AML-193 (cell line): ENCODE results near the gene ASAP3.

ENCODE experiments used
- DNase-seq, 2 experiments: peaks; one replicate each; lab custom pipeline; 2025; lab: John Stamatoyannopoulos, UW

ASAP3 gene

GRCh38 chr1:23483321-23484252 is at the start of gene ASAP3:
Gene ASAP3, minus strand, starts transcription at chr1:23484179. Its CDS starts 46 bp downstream, at chr1:23484133.
- DNase-seq = no peak

GRCh38 chr1:23533246-23534023 is 49.5 kb upstream of the ASAP3 start:
- DNase-seq = peak; percentile 94 to 95

DNA sequence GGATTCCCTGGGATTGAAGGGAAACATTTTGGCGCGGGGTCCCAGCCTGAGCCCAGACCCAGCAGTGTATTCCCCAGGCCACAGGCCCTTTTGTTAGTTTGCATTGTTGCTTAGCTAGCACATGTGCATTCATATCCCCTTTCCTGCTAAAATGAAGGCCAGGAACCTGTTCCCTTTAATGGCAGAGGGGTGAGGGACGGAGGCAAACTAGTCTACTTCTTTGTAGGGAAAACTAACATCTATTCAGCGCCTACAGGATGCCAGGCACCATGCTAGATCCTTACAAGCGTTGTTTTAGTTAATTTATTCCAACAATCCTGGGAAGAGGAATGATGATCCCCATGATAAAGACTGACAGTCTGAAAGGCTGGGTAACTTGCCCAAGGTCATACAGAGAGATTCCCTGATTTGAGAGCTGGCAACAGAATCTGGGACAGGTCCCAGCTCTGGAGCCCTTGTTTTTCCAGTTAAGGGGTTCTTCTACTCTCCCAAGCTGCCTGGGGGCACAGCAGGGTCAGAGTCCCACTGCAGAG is 47.6 kb upstream of the ASAP3 start:
- no peak for DNase-seq

DNA sequence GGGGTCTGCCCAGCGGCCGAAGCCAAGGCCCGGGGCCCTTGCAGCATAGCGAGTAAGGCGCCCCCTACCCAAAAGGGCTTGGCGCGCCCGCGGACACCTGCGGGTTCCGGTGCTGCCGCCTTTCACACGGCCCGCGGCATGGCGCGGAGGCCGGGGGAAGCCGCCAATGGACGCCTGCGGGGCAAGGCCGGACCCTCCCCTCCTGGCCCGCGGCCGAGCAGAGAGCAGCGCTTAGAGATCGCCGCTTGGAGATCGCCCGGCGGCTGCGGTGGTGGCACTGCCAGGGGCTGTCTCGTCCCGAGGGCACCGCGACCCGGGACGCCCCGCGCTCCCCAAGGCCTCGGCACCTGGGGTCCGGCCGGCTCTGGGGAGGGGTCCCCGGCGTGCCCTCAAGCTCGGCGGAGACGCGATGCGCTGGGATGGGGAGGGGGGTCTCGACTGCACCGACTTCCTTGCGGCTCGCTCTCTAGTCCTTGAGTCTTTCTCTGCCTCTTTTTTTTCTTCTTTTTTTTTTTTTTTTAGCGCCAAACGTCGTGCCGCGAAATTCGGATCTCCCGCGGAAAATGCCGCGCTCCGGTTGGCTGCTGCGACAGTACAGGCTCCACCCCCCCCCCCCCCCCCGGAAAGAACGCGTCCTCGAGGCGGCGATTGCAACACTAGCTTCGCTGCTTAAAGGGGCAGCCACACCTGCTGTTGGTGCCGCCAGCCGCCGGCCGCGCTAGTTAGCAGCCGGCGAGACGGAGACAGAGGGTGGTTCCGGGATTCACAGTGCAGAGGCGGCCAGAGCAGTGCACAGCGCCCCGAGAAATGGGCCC is 47.0 kb upstream of the ASAP3 start, which contains the start of gene E2F2:
Gene E2F2 (minus strand): TSS at position 487 of the 815 bp plus-strand sequence. CDS start 440 bp downstream, at position 47.
- peak; percentile 62 to 74 for DNase-seq

GRCh38 chr1:23530087-23530746 is 46.2 kb upstream of the ASAP3 start:
- DNase-seq = no peak

DNA sequence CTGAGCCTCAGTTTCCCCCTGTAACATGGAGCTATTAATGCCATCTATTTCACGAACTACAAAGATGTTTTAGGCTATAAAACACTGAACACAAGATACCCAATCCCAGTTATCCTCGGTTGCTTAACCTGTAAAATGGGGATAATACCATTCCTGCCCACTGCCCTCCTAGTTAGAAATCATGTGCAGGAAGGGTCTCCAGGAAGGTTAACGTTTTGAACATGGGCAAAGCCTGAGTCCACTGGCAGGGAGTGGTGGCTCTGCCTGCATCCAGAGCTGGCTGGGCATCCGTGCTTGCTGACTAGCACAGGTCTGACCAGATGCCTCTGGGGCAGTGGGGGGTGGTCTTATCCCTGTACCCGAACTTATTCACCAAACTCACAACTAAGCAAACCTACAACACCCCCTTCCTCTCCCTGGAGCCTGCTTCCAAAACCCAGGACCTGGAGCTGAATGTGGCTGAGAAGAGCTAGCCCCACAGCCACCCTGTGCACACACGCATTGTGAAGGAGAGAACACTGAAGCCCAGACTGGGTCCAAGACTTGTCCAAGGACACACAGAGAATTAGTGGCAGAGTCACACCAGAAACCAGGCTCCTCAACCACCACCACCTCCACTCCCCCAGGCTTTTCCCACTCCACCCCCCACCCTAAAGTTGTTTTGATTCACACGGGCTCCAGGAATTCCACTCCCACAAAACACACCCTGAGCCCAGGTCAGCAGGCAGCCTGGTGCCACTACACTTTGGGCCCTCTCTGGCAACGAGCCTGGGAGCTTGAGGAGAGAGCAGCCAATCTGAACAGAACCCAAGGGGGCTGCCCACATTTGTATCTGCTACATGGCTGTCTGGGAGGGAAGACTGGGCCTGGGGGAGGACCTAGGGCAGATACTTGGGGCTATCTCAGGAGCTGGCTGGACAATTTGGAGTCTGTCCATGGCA is 45.4 kb upstream of the ASAP3 start:
- DNase-seq = no peak

GRCh38 chr1:23528250-23528978 is 44.4 kb upstream of the ASAP3 start:
- peak; percentile 77 to 79 for DNase-seq

GRCh38 chr1:23527900-23528249 is 43.9 kb upstream of the ASAP3 start:
- no peak for DNase-seq

DNA sequence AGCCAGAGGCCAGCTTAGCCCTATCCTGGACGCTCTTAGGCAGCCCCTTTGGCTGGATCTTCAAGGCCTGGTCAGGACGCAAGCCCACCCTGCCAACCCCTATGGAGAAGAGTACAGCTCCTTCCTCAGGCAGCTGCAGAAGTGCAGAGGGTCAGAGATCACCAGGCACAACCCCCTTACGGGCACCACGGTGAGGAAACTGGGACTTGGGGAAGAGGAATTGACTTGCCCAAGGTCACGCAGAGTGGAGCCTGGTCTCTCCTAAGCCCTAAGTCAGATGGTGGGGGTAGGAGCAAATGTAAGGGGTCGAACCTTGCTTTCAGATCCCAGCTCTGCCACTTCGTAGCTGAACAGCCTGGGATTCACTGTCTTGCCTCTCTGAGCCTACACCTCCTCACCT is 43.4 kb upstream of the ASAP3 start:
- no peak for DNase-seq

DNA sequence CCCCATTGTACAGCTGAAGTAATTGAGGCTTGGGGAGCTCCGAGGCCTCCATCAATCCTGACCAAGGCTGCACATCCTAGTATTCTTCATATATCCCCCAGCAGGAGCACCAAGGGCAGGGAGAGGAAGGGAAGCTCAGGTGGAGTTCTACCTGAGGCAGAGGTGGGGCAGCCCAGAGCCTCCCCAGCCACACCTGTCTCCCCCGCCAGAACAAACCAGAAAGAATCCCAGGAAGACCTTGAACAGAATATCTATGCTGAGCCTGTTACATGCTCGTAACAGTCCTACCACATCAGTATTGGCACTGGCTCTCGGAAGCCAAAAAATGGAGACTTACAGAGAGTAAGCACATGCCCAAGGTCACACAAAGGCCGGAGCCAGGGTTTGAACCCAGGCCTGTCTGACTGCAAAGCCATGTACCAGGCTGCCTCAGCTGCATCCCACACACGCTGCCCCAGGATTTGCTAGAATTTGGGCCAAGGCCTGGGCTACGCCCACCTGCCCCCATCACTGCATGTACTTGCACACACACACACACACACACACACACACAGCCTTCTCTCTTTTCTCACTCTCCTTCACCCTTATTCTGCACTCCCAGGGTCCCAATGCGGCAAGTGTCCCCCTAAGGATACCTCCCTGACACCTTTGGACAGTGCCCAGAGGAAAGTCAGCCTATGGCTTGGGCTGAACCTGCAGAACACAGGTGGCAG is 42.5 kb upstream of the ASAP3 start:
- no peak for DNase-seq

- DNase-seq = no peak
Measured at GRCh38 chr1:23525558-23526250, 41.7 kb upstream of the ASAP3 start.

GRCh38 chr1:23524716-23525401 is 40.9 kb upstream of the ASAP3 start:
- no peak for DNase-seq

GRCh38 chr1:23524163-23524562 is 40.2 kb upstream of the ASAP3 start:
- no peak for DNase-seq

DNA sequence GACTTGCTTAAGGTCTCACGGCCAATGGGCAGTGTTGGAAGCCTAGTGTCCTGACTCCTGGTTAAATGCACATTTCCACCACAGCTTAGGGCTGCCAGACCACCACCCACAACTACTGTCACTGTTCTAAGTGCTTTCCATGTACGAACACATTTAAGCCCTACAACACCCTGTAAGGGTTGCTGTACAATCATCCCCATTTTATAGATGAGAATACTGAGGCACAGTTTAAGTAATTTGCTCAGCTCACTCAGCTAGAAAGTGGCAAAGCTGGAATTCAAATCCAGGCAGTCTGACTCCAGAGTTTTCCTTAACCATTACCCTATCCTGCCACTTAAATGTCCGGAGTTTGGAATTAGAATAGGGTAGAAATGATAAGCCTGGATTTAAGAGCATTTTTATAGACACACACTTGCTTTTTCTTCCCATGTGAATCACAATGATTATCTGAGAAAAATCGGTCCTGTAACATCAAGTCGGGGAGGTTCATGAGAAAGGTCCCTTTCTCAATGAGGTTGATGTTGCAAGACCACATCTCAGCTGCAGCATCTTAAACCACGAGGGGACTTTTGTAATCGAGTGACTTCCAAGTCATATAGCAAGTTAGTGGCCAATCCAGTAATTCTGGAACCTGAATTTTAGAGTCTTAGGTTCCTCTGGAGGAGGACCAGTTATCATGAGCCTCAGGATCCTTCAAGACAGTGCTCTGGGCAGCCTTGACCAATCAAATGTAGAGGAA is 38.4 kb upstream of the ASAP3 start:
- peak; percentile 85 to 92 for DNase-seq

GRCh38 chr1:23521588-23521987 is 37.6 kb upstream of the ASAP3 start:
- no peak for DNase-seq

DNA sequence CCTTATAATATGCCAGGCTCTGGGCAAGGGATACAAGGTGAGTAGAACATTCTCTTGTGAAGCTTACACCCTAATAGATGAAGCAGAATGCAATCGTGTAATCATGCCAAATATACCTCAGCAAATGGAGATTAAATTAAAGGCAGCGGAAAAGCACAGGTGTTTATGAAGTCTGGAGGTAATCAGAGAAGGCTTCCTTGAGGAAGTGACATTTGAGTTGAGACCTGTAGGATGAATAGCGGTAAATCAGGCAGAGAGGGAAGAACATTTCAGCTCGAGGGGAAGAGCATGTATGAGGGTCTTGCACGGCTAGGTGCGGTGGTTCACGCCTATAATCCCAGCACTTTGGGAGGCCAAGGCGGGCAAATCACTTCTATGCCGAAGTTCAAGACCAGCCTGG is 33.6 kb upstream of the ASAP3 start:
- DNase-seq = no peak

- no peak for DNase-seq
Measured at GRCh38 chr1:23515905-23516304, 31.9 kb upstream of the ASAP3 start.
